ENCODE data around the gene SNAP23.

- TF ChIP-seq TAF1 (IDR thresholded peaks at IDR 0.05; ENCODE audit: low read depth, low read length) (no peak), RNF2 (IDR thresholded peaks at IDR 0.05; ENCODE audit: borderline replicate concordance, low read depth, low read length, missing control alignments, poor library complexity, severe bottlenecking) (no peak), HDAC2 (IDR thresholded peaks at IDR 0.05; ENCODE audit: borderline replicate concordance in 1 of 2, low read depth in 2 of 2, low read length in 2 of 2) (no peak), GTF2F1 (IDR thresholded peaks at IDR 0.05; ENCODE audit: borderline replicate concordance, low read depth, low read length) (no peak)
Observed at GRCh38 chr15:42578984-42579537, 83.6 kb downstream of the SNAP23 start.

All from H1 (cell line).